ENCODE results near the gene PPARD. TPM values are rescaled to one million over a fixed set of nuclear protein-coding genes. Genes with fewer than 3 reads are reported as not detected.

Gene PPARD
- total RNA-seq, 1 experiment from 2014 or later, result 38.4 TPM

GRCh38 chr6:35402136-35402855 is 59.9 kb downstream of the PPARD start:
- BruUV-seq (replicated peaks), result no TSS peak
- Histone ChIP-seq H3K27me3 (ENCODE audit: insufficient read depth, low read length) (no peaks in the 10 kb centered on the region), H3K27ac (ENCODE audit: low read depth, low read length) (no peak overlapping the region), H3K36me3 (ENCODE audit: control insufficient read depth in 1 of 2, insufficient read depth in 2 of 2, low read length in 2 of 2) (no peaks in the 10 kb centered on the region), H3K4me3 (replicated peaks in 1 of 2; ENCODE audit: low read depth in 1 of 2, low read length in 2 of 2) (no peak overlapping the region), H3K9me3 (ENCODE audit: control insufficient read depth in 1 of 2, insufficient read depth in 1 of 2, low read depth in 1 of 2, low read length in 2 of 2) (no peaks in the 10 kb centered on the region), H2AFZ (ENCODE audit: low read depth, low read length, poor library complexity, severe bottlenecking) (no peak overlapping the region), H3K9me2 (ENCODE audit: insufficient read depth) (no peaks in the 10 kb centered on the region), H3K9ac (ENCODE audit: low read length) (peak overlapping the region; percentile 53), H3K4me1 (ENCODE audit: control insufficient read depth in 1 of 2, insufficient read depth in 2 of 2, low read length in 2 of 2) (peaks cover 30 to 67% of the 10 kb centered on the region in 2 experiments), H4K20me1 (ENCODE audit: insufficient read depth) (no peaks in the 10 kb centered on the region), H3K79me2 (ENCODE audit: insufficient read depth, low read length) (peaks cover 15% of the 10 kb centered on the region; the same call in 1 of the 2 replicates), H3K4me2 (ENCODE audit: low read length) (peak overlapping the region; percentile 67)
- no peak for DNase-seq (ENCODE audit: low read depth, low spot score)
- intact Hi-C loops (cut with micrococcal nuclease), result loop anchor here (5.0 kb wide), 1 partner anchor 60 kb away; the partner anchor contains the start of gene PPARD
- ChIA-PET CTCF (interaction anchor here (2.5 kb wide), 1 partner anchor 60 kb away, joined by 10 read pairs; the partner anchor contains the start of gene PPARD), RAD21 (ENCODE audit: low non-redundant PET in 1 of 2, low total read pairs in 2 of 2, uncharacterized antibody in 2 of 2, unreplicated experiment in 2 of 2) (no interaction called here), POLR2A (no interaction called here)
- TF ChIP-seq SIN3A (IDR thresholded peaks at IDR 0.05; ENCODE audit: low read depth), result no peak
- no peak for TF ChIP-seq EGR1 (IDR thresholded peaks at IDR 0.05; ENCODE audit: low read depth)
- TF ChIP-seq EZH2 (IDR thresholded peaks at IDR 0.05), result no peak
- no peak for TF ChIP-seq CTCF (IDR thresholded peaks at IDR 0.05 in 2 of 3, conservative IDR thresholded peaks at IDR 0.05 in 1 of 3; ENCODE audit: borderline replicate concordance in 1 of 3, insufficient read depth in 1 of 3, low read depth in 2 of 3, low read length in 2 of 3)
- TF ChIP-seq MAX (IDR thresholded peaks at IDR 0.05), result no peak
- TF ChIP-seq TCF7L2 (IDR thresholded peaks at IDR 0.05; ENCODE audit: borderline replicate concordance, extremely low read depth, insufficient read depth, insufficient read length), result no peak
- TF ChIP-seq SP1 (IDR thresholded peaks at IDR 0.05; ENCODE audit: low read depth), result no peak
- no peak for TF ChIP-seq CEBPB (IDR thresholded peaks at IDR 0.05; ENCODE audit: low read depth)
- no peak for TF ChIP-seq RAD21 (IDR thresholded peaks at IDR 0.05; ENCODE audit: low read depth)
- TF ChIP-seq JUND (IDR thresholded peaks at IDR 0.05), result no peak
- no peak for TF ChIP-seq FOSL1 (IDR thresholded peaks at IDR 0.05; ENCODE audit: low read depth)
- no peak for TF ChIP-seq POLR2A (IDR thresholded peaks at IDR 0.05; ENCODE audit: borderline replicate concordance, extremely low read depth, insufficient read depth, insufficient read length)
- no peak for TF ChIP-seq SRF (IDR thresholded peaks at IDR 0.05; ENCODE audit: low read depth)
- no peak for TF ChIP-seq REST (IDR thresholded peaks at IDR 0.05; ENCODE audit: low read depth)
- TF ChIP-seq EZH2phosphoT487 (IDR thresholded peaks at IDR 0.05; ENCODE audit: borderline replicate concordance), result no peak
- no peak for TF ChIP-seq YY1 (IDR thresholded peaks at IDR 0.05; ENCODE audit: extremely low read depth, insufficient replicate concordance, low read depth, low read length)
- no peak for TF ChIP-seq ZBTB33 (IDR thresholded peaks at IDR 0.05; ENCODE audit: extremely low read depth, insufficient replicate concordance, low read length)
- no peak for ATAC-seq
